Skeletal muscle satellite cell (primary cell): ENCODE results near the gene GON4L. TPM values are rescaled to one million over a fixed set of nuclear protein-coding genes. Genes with fewer than 3 reads are reported as not detected.
"Not testable (repeated sequence)": the region's sequence is repeated elsewhere in the genome, so short reads cannot be mapped to it uniquely, and the experiment has no call there.

Experiments
- H3K27me3 ChIP-seq: 2 replicates; pipeline ENCODE4 v1.7.0; 2013; ENCODE audit warnings: low read length; ENCODE audit not compliant: control insufficient read depth, insufficient read depth
- H3K36me3 ChIP-seq: 2 replicates; pipeline ENCODE4 v1.7.0; 2013; ENCODE audit warnings: mild to moderate bottlenecking, control low read depth, low read length; ENCODE audit not compliant: insufficient read depth
- H3K4me1 ChIP-seq: 2 replicates; pipeline ENCODE4 v1.7.0; 2013; ENCODE audit warnings: low read length; ENCODE audit not compliant: control insufficient read depth, insufficient read depth
- H3K4me2 ChIP-seq: 2 replicates; pipeline ENCODE4 v1.7.0; 2013; ENCODE audit warnings: mild to moderate bottlenecking, low read length
- H3K4me3 ChIP-seq: 2 replicates; pipeline ENCODE4 v1.7.0; 2013; ENCODE audit warnings: low read length
- H3K9ac ChIP-seq: 2 replicates; pipeline ENCODE4 v1.7.0; 2013; ENCODE audit warnings: mild to moderate bottlenecking, low read depth, low read length, moderate library complexity
- H3K9me3 ChIP-seq: replicated peaks from 2 replicates; pipeline ENCODE4 v1.7.0; 2013; ENCODE audit warnings: mild to moderate bottlenecking, control low read depth, low read length
- total RNA-seq: library from RNA; depleted of rRNA; stranded (reverse); fragments of >200 nt; gene quantifications from 2 replicates; pipeline ENCODE4 v1.2.3, GENCODE V29; 2012; rRNA removed

The GON4L gene, protein sequence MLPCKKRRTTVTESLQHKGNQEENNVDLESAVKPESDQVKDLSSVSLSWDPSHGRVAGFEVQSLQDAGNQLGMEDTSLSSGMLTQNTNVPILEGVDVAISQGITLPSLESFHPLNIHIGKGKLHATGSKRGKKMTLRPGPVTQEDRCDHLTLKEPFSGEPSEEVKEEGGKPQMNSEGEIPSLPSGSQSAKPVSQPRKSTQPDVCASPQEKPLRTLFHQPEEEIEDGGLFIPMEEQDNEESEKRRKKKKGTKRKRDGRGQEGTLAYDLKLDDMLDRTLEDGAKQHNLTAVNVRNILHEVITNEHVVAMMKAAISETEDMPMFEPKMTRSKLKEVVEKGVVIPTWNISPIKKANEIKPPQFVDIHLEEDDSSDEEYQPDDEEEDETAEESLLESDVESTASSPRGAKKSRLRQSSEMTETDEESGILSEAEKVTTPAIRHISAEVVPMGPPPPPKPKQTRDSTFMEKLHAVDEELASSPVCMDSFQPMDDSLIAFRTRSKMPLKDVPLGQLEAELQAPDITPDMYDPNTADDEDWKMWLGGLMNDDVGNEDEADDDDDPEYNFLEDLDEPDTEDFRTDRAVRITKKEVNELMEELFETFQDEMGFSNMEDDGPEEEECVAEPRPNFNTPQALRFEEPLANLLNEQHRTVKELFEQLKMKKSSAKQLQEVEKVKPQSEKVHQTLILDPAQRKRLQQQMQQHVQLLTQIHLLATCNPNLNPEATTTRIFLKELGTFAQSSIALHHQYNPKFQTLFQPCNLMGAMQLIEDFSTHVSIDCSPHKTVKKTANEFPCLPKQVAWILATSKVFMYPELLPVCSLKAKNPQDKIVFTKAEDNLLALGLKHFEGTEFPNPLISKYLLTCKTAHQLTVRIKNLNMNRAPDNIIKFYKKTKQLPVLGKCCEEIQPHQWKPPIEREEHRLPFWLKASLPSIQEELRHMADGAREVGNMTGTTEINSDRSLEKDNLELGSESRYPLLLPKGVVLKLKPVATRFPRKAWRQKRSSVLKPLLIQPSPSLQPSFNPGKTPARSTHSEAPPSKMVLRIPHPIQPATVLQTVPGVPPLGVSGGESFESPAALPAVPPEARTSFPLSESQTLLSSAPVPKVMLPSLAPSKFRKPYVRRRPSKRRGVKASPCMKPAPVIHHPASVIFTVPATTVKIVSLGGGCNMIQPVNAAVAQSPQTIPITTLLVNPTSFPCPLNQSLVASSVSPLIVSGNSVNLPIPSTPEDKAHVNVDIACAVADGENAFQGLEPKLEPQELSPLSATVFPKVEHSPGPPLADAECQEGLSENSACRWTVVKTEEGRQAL (N-terminal part only)
- total RNA-seq: 24.2 and 25.1 TPM in 2 replicates

DNA sequence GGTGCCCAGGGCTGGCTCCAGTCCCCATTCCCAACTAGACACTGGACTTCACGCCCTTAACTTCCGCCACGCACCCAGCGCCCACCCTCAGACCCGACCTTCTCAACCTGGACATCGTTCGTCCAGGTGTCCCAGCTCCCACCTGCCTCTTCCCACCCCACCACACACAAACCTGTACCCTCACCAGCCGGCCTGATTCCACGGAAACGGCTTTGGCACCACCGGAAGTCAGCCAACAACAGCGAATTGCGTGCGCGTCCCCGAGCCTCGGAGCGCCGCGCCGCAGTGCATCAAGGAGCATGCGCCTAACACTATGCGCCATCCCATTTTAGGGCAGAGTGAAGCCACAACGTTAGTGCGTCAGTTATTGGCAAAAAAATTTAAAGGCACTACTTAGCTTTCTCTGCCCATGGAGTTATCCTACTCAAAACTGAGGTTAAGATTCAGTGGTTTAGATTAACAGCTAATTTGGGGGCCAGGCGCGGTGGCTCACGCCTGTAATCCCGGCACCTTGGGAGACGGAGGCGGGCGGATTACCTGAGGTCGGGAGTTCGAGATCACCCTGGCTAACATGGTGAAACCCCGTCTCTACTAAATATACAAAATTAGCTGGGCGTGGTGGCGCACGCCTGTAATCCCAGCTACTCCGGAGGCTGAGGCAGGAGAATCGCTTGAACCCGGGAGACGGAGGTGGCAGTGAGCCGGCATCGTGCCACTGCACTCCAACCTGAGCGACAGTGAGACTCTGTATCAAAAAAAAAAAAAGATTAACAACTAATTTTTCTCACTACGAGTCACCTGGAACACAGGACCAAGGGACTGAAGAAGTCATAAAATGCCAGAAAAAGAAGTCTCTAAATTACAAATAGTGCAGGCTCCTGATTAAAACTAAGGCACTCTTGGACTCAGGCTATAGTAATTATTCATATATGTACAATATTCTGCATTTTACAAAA, at the start of gene GON4L:
GON4L (minus strand) TSS at position 240 of the 956 bp plus-strand sequence. CDS start 3,434 bp downstream, outside the sequence.
- peak within 1 kb of the TSS; percentile 100 for H3K4me3 ChIP-seq
- no peaks in the 10 kb centered on the region for H3K27me3 ChIP-seq
- H3K36me3 ChIP-seq: peaks cover 23% of the 10 kb centered on the region
- H3K4me1 ChIP-seq: peaks cover 16% of the 10 kb centered on the region
- H3K9me3 ChIP-seq: no peaks in the 10 kb centered on the region
- peak within 1 kb of the TSS; percentile 87 for H3K4me2 ChIP-seq
- peak within 1 kb of the TSS; percentile 97 for H3K9ac ChIP-seq

GRCh38 chr1:155904261-155904660, 47.2 kb upstream of the GON4L start:
- Histone ChIP-seq H3K9ac (no peak overlapping the region), H3K4me2 (no peak overlapping the region), H3K4me1 (no peaks in the 10 kb centered on the region), H3K36me3 (peaks cover 67% of the 10 kb centered on the region), H3K27me3 (no peaks in the 10 kb centered on the region), H3K4me3 (no peak overlapping the region), H3K9me3 (no peaks in the 10 kb centered on the region)

GRCh38 chr1:155900161-155900560, 43.1 kb upstream of the GON4L start:
- Histone ChIP-seq H3K4me3 (no peak overlapping the region), H3K27me3 (no peaks in the 10 kb centered on the region), H3K4me2 (no peak overlapping the region), H3K4me1 (no peaks in the 10 kb centered on the region), H3K9ac (no peak overlapping the region), H3K9me3 (no peaks in the 10 kb centered on the region), H3K36me3 (peaks cover 69% of the 10 kb centered on the region)

- Histone ChIP-seq H3K36me3 (peaks cover 64% of the 10 kb centered on the region), H3K9me3 (no peaks in the 10 kb centered on the region), H3K9ac (no peak overlapping the region), H3K27me3 (no peaks in the 10 kb centered on the region), H3K4me1 (no peaks in the 10 kb centered on the region), H3K4me3 (no peak overlapping the region), H3K4me2 (no peak overlapping the region)
These were observed 42.7 kb upstream of the GON4L start for GRCh38 chr1:155899683-155900082.

GRCh38 chr1:155898888-155899287, 41.9 kb upstream of the GON4L start:
- Histone ChIP-seq H3K27me3 (no peaks in the 10 kb centered on the region), H3K4me2 (no peak overlapping the region), H3K9me3 (no peaks in the 10 kb centered on the region), H3K4me3 (no peak overlapping the region), H3K4me1 (peaks cover 4% of the 10 kb centered on the region), H3K9ac (no peak overlapping the region), H3K36me3 (peaks cover 56% of the 10 kb centered on the region)

DNA sequence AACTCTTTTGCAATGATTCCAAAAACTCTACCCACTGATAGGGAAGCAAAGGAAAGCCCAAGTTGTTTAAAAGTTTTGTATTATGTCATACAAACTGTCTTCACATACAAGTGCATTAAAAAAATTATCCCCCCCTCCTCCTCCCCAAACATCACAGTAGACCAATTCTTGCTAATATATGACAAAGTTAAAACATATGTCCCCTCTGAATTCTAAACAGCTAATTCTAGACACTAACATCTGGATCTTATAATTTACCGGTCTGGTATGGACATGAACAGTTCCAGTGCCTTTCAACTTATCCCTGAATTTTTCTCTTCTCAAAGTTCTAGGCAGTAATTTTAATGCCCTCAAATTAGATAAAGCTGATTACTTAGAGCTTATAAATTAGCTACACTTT, 40.7 kb upstream of the GON4L start:
- no peak overlapping the region for H3K9ac ChIP-seq
- H3K36me3 ChIP-seq: peaks cover 51% of the 10 kb centered on the region
- H3K4me2 ChIP-seq: no peak overlapping the region

DNA sequence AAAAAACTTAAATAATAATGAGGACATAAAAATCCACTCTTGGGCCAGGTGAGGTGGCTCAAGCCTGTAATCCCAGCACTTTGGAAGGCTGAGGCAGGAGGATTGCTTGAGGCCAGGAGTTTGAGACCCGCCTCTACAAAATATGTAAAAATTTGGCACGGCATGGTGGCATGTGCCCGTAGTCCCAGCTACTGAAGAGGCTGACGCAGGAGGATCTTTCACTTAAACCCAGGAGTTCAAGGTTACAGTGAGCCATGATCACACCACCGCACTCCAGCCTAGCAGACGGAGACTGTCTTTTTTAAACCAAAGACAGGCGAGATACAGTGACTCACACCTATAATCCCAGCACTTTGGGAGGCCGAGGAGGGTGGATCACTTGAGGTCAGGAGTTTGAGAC, 39.5 kb upstream of the GON4L start:
- not testable (repeated sequence) for H3K4me3 ChIP-seq, H3K4me2 ChIP-seq, H3K9me3 ChIP-seq, H3K27me3 ChIP-seq, H3K9ac ChIP-seq
- H3K36me3 ChIP-seq: peaks cover 48% of the 10 kb centered on the region
- peaks cover 20% of the 10 kb centered on the region for H3K4me1 ChIP-seq

More for the DNA sequence above, 40.7 kb upstream of the GON4L start:
- Histone ChIP-seq H3K9me3 (no peaks in the 10 kb centered on the region), H3K27me3 (no peaks in the 10 kb centered on the region), H3K4me3 (no peak overlapping the region), H3K4me1 (peaks cover 15% of the 10 kb centered on the region)

- not testable (repeated sequence) for H3K4me3 ChIP-seq, H3K9me3 ChIP-seq, H3K9ac ChIP-seq, H3K27me3 ChIP-seq, H3K4me2 ChIP-seq
- H3K36me3 ChIP-seq: peaks cover 39% of the 10 kb centered on the region
- peaks cover 20% of the 10 kb centered on the region for H3K4me1 ChIP-seq
These were observed 38.6 kb upstream of the GON4L start for GRCh38 chr1:155895617-155896016.

- Histone ChIP-seq H3K27me3 (no peaks in the 10 kb centered on the region), H3K4me2 (peak overlapping the region; percentile 80), H3K9ac (peak overlapping the region; percentile 84), H3K36me3 (peaks cover 19% of the 10 kb centered on the region), H3K4me3 (peak overlapping the region; percentile 56), H3K9me3 (no peaks in the 10 kb centered on the region), H3K4me1 (peaks cover 36% of the 10 kb centered on the region)
These were observed 36.6 kb upstream of the GON4L start for GRCh38 chr1:155893389-155894142.

GRCh38 chr1:155892796-155893195, 35.8 kb upstream of the GON4L start:
- Histone ChIP-seq H3K9ac (peak overlapping the region; percentile 84), H3K27me3 (no peaks in the 10 kb centered on the region), H3K4me2 (peak overlapping the region; percentile 80), H3K9me3 (no peaks in the 10 kb centered on the region), H3K36me3 (peaks cover 13% of the 10 kb centered on the region), H3K4me1 (peaks cover 43% of the 10 kb centered on the region), H3K4me3 (peak overlapping the region; percentile 56)
